ENCODE data around the gene HSP90AB1.

Gene HSP90AB1

GRCh38 chr6:44235891-44236516 lies 10.9 kb upstream of the HSP90AB1 start:
- DNase-seq: no peak

DNA sequence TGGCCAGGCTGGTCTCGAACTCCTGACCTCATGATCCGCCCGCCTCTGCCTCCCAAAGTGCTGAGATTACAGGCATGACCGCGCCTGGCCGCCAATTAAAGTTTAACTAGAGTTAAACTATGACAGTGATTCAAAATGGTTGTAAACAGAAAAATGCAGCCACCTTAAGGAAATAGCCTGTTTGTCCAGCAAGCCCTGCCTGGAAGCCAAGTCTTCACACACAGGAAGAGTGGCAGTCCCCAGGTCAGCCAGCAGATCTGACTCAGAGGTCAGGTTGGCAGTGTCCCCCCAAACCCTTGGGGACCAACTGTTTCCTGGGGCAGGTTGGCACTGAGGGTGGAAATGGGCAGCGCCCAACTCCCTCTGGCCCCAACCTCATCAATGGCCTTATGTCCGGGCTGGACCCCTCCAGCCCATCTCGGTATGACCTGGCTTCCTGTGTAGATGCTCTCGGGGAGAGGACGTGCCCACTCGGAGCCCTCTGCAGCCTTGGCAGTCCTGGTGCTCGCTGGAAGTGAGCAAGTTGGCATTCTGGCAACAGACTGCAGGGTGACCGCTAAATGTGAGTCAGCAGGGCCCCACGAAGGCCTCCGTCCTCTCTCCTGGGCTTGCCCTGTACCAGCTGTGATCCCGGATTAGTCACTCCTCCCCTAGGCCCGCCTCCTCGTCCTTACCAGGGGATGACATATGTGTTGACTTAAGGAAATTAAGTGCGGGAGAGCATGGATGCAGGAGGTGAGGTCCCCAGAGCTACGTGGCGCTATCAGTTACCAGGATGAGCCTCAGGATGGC lies 9.7 kb upstream of the HSP90AB1 start:
- peak; percentile 83 for DNase-seq

GRCh38 chr6:44237813-44238433 lies 9.0 kb upstream of the HSP90AB1 start:
- DNase-seq: peak; percentile 81

GRCh38 chr6:44238687-44239350 lies 8.1 kb upstream of the HSP90AB1 start:
- no peak for DNase-seq

- DNase-seq: no peak
Measured at GRCh38 chr6:44243345-44243744, 3.6 kb upstream of the HSP90AB1 start.

- DNase-seq: no peak
Measured at GRCh38 chr6:44245391-44245911, 1.4 kb upstream of the HSP90AB1 start.

- DNase-seq: peak; percentile 87
Measured at GRCh38 chr6:44245912-44246662, 814 bp upstream of the HSP90AB1 start.

DNA sequence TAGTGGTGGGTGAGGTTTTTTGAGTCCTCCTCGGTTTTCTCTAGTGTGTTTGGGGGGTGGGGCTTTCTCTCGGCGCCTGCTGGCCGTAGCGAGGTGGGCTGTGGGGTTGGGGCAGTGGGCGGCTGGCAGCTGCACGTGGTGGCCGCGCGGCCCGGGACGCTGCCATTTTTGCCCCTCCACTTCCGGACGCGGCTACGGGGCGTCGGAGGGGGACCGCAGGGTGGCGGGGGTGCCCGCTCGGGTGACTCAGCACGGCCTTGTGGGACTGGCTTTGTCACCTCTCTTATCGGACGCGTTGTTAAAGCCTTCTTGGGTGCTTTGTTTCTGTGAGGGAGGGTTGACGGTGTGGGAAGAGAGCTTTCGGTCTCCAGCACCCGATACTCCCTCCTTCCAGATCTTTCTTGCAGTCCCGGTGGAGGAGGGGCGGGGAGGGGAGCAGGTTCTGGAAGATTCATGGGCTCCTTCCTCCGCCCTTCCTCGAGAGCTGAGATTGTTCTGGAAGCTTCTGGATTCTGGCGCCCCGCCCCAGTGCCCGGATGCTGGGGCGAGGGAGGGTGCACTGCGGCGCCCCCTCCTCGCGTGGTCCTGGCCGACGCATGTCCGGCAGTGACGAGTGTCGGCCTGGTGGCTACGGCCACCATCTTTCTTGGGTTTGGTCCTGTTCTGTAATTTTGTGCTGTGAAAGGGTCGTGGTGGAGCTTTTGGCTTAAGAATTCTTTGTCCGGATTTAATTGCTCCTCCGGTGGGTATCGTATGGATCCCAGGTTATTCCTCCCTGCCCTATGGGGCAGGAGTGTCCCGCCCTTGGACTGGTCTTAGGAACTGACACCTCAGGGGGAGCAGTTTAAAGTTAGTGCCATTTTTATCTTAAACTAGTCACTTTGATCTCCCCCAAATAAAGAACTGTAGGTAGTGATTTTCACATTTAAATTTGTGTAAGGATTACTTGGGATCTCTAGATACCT lies 719 bp downstream of the HSP90AB1 start:
- peak; percentile 89 for DNase-seq

DNA sequence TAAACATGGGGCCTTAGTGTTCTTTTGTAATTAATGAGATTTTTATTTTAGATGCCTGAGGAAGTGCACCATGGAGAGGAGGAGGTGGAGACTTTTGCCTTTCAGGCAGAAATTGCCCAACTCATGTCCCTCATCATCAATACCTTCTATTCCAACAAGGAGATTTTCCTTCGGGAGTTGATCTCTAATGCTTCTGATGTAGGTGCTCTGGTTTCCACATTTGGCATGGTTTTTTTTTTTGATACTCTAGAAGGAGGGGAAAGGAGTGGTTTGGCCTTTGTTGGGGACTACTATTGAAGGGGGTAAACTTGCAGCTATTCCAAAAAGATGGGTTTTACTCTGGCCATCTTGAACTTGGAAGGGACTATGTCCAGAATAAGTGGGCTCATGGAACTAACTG lies 1.7 kb downstream of the HSP90AB1 start:
- no peak for DNase-seq

- DNase-seq: no peak
Measured at GRCh38 chr6:44249082-44249748, 2.3 kb downstream of the HSP90AB1 start.

DNA sequence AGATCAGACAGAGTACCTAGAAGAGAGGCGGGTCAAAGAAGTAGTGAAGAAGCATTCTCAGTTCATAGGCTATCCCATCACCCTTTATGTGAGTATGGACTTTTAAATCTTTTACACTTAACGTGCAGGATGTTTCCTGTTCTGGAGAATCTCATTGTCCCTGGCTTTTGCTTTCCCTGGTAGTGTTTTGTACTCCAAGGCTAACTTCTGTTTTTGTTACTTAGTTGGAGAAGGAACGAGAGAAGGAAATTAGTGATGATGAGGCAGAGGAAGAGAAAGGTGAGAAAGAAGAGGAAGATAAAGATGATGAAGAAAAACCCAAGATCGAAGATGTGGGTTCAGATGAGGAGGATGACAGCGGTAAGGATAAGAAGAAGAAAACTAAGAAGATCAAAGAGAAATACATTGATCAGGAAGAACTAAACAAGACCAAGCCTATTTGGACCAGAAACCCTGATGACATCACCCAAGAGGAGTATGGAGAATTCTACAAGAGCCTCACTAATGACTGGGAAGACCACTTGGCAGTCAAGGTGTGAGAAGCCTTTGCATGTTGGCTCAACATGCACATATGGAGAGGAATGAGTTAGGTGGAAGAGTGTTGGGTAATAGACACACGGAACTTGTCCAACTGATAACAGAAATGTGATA lies 3.3 kb downstream of the HSP90AB1 start:
- DNase-seq: no peak

GRCh38 chr6:44250718-44251123 lies 3.8 kb downstream of the HSP90AB1 start:
- no peak for DNase-seq

- DNase-seq: no peak
Measured at GRCh38 chr6:44251576-44252524, 4.9 kb downstream of the HSP90AB1 start.

GRCh38 chr6:44253307-44254101 lies 6.6 kb downstream of the HSP90AB1 start:
- DNase-seq: peak; percentile 75

GRCh38 chr6:44254191-44255104 lies 7.5 kb downstream of the HSP90AB1 start:
- DNase-seq: peak; percentile 46

- DNase-seq: no peak
Measured at GRCh38 chr6:44255105-44255808, 8.4 kb downstream of the HSP90AB1 start.
